NCI-H1694 treated with DMSO at 0.1 percent for 48 hours (cell line): ENCODE results near the gene SLC15A4.

Experiments used
- DNase-seq: peaks from one replicate; lab custom pipeline; 2025; lab: John Stamatoyannopoulos, UW

Gene SLC15A4

DNA sequence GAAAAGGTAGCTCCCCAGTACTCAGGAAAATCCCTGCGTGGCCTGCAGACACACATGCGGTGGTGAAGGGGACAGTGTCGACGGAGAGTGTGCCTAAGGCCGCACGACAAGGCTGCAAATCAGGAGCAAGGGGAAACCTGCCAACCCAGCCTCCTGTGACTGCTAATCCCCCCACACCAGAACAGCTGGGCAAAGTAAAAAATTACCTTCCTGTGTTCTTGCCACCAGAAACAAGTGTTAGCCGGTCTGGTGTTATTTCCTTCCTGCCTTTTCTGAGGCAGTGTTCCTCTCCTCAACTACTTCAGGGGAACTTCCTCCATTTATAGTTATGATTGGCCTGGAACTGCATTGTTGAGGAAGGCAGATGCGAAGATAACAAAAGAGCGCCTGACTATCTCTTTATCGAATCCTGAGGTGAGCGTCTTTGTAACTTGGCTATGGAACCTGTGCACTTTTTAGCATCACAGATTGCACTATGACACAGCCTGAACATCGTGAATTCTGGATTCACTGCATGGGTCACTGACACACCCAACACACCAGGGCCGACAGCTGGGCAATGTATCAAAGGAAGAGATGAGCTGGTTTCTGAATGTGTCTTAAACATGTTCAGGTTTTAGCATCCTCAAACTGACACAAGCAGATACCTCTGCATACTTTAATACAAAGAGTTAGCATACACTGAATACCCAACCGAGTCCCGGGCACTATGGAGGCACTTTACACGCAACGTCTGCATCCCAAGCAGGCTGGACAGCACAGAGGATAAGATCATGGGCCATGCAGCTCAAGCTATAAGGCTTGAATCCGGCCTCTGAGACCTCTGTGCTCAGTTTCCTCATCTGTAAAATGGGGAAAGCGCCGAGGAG is 28.9 kb downstream of the SLC15A4 start:
- no peak for DNase-seq

DNA sequence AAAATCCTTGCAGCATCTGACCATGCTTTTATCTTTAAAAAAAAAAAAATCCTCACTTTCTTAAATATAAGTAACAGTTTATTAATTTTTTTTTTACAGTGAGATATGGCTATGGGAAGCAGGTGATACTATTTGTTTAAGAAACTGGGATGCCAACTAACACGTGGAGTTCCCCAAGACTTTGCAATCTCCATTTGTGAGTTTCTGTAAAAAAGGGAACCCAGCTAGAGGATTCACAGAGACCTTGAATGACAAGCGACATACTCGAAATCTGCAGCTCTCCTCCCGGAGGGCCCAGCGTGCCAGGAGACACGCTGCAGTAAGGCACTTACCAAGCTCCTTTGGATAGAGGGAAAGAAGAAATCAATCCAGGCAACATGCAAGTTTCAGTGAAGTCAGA is 30.1 kb downstream of the SLC15A4 start:
- no peak for DNase-seq

DNA sequence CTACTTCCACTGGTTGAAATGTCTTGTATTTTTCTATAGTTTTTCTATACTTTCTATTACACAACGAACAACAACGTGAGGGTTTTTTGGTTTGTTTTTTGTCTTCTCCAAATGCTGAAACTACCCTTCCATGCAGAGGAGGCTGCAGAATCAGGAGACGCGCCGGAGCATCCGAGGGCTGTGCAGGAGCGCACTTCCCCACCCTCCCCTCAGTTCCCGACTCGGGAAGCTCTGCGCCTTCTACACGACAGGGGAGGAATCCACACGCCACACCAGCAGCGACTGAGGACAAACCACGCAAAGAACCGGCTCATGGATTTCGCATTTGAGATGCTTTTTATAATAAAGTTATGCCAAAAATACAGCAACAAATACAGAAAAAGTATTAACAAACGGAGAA is 30.9 kb downstream of the SLC15A4 start:
- DNase-seq, result no peak

DNA sequence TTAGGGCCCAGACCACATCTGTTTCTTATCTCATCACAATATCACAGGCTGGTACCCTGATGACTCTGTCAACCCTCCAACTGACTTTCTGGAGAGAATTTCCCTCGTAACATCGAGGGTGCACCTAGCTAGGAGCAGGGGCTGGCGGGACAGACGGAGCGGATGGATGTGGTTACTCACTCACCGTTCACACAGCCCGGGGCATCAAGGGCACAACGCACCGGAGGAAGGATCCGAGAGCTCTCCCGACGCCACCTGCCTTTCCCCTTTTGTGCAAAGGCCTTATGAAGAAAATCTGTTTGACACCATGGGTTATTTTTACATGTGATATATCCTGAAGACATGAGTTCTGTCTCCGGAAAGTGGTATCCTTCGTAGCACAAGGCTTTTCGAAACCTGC is 31.4 kb downstream of the SLC15A4 start:
- DNase-seq, result no peak

DNA sequence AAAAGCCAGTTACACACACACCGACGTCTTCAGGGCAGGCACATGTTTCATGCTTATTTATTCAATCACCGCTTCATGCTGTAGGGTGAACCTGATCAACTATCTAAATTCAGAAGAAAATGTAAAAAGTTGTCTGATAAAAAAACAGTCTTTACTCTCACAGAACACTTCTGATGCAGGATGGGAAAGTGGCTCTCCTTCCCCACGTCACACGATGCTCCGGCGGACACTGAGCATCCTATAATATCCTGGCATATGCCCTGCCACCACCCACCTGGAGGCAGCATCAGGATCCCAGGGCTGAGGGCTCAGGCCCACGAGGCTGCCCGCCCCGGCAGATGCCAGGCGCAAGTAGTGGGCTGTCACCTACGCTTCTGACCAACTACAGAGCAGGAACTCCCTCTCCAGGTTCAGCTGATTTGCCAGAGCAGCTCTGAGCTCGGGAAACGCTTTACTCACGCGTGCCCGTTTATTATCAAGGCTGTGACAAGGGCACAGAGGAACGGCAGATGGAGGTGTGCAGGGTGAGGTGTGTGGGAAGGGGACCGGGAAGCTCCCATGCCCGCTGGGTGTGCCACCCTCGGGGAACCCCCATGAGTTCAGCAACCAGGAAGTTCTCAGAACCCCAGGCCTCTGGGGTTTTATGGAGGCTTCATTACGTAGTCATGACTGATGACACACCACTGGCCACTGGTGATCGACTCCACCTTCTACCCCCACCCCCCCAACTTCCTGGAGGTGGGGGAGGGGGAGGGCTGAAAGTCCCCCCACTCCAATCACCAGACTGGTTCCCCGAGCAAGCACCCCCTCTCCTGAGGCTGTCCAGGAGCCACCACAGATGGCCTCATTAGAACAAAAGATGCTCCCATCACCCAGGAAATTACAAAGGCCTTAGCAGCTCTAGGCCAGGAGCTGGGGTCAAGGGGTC is 32.1 kb downstream of the SLC15A4 start:
- no peak for DNase-seq

DNA sequence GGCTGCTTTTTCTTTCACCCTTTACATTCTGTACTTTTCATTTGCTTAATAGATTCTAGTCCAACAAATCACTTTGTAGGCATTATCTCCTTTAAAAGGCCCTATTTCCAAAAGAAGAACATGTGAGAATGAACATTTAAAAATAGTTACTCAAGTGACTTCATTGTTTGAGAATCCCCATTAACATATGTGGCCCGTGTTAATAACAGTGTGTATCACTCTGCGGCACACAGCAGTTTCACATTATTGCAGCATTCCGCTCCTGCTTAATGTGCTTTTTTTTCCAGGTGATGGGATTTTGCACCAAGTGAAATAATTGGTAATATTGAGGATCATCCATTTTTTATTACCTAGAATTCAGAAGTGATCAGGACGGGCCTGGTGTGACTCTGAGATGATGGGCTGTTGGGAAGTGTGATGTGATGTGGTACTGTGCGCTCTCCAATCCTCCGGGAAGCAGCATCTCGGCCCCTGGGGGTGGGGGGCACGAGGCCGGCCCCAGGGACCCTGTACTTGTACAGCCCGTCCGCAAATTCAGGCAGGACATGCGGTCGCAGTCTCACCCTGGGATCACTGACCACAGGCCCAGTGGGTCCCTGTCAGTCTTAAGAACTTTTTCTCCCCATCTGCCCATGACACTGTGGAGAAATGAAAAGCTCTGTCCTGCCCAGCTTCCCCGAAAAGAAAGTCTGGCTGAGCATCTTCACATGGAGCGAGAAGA is 32.9 kb downstream of the SLC15A4 start:
- no peak for DNase-seq

DNA sequence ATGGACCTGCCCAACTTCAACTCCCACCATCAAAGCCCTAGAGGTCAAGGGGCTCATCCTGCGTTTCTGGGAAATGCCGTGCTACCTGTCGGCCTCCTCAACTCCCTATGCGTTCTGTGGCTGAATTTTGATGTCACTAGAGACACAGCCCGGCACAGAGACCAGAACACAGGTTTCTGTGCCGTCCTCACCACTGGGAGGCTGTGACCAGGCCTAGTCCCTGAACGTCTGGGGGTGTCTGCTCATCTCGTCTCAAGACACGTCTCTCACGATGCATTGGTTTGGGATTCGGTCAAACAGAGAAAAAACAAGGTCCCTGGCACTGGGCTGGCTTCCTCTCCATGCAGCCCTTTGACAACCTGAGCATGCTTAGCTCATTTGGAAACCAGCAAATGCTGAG is 33.5 kb downstream of the SLC15A4 start:
- DNase-seq, result no peak

DNA sequence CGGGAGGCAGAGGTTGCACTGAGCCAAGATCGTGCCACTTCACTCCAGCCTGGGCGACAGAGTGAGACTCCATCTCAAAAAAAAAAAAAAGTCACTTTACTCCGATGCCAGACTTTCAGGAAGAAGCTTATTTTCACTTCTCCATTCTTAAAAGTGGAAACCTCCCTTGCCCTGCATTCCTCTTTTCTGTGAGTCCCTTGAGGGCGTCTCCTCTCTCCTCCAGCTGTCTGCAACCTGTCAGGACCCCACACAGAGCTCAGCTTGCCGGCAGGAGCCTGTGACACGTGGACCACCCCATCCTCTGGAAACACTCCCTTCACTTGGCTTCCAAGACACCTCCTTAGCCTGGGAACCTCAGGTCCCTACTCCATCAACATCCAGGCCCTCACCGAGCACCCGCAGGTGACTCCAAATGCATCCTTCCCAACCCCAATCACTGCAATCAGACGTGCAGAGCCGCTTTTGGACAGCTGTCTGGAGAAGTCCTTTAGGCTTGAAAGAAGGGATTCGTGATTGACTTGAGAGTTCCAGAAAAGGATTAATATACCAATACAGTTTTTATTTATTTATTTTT is 34.3 kb downstream of the SLC15A4 start:
- no peak for DNase-seq

DNA sequence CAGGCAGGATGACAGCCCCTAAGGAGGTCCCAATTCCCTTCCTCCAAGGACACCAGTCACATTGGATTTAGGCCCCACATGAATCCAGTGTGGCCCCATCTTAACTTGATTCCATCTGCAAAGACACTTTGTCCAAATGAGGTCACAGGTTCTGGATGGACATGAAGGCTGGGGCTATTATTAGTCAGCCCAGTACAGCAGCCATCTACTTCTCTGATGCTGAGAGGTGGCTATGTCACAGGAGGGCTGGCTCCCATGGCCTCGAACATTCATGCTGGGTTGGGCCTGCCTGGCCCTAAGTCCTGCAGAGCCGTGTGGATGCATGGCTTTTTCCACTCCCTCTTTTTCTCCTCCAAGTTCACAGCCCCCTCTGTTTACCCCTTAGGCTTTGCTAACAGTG is 35.9 kb downstream of the SLC15A4 start:
- no peak for DNase-seq

DNA sequence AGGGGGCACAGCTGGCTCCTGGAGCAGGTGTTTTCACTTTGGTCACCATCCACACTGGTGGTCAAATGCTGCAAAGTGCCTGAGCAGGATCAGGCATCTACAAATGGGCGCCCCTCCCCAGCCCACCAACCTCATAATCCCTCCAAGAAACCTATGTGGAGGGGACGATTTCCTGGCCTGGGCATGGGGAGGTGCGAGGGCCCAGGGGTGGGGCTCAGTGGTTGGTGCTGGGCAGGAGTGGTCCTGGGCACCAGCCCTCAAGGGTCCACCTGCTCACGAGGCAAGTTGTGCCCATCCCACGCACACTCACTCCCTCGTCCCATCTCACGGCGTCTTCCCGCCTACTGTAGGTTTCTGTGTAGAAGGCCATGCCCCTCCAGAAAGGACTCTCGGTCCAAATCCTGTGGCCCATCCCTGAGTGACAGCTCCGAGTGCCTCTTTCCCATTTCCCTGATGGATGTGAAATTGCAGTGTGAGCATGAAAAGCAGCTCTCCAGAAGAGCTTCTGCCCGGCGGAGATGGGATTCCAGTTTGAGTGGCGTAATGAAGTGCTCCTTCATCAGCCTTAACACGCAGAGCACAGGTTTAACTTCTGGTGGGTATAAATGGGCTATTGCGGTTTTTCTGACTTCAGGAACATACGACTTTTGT is 36.9 kb downstream of the SLC15A4 start:
- DNase-seq, result no peak

DNA sequence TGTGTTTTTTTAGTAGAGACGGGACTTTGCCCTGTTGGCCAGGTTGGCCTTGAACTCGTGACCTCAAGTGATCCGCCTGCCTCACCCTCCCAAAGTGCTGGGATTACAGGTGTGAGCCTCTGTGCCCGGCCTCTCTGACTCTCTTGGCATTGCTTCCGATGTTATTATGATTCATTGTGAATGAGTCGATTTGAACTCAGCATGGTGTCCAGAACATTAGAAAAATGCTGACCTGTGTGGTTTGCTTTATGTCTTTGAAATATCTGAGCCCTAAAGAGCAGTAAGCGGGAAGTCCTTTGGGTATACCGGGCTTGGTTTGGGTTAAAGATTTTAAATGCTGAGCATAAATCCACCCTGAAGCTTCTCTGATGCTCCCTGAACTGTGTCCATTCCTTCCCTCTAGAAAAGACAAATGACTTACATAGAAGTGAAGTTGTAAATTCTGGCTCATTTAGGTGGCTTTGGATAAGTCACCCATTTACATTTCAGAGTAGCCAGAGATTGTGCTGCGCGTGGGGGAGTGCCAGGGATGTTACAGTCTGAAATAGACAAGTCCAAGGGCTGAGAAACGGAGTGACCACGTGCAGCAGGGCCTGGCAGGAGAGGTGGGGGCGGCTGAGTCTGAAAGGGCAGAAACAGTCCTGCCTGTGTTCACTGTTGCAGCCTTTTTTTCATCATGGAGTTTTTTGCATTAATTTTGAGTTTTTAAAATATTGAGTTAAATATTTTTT is 39.6 kb downstream of the SLC15A4 start:
- no peak for DNase-seq

DNA sequence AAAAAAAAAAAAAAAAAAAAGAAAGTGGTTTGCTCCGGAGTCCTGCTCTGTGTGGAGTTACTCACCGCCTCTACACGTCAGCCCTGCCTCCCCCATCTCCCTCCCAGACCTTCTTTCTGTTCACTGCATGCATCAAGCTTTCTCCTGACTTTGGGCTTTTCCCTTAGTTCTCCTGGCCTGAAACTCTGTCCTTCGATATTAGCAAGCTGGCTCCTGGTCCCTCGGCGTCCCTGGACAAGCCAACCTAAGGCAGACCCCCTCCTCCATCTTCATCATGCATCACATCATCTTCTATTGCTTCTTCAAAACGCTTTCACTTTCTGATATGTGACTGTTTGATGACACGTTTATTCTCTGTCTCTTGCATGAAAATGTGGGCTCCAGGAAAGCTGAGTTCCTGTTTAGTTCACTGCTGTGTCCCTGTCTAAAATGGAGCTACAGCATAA is 40.6 kb downstream of the SLC15A4 start:
- DNase-seq, result no peak

DNA sequence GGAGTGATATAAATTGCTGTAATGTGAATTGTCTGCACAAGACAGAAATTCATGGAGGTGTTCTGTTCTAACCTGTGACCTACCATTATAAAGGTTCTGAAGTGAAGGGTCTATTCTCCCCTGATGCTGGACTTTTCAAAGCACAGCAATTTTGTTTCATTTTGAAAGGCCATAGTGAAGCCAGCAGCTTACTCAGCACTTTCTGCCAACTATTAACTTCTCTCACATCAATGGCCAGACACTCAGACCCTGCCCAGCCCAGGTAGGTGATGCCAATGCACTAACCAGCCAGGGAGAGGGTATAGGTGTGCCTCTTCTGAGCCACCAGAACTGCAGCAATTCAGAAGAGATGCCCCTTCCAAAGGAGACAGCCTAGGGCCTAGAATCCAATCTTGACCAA is 43.9 kb downstream of the SLC15A4 start:
- no peak for DNase-seq

DNA sequence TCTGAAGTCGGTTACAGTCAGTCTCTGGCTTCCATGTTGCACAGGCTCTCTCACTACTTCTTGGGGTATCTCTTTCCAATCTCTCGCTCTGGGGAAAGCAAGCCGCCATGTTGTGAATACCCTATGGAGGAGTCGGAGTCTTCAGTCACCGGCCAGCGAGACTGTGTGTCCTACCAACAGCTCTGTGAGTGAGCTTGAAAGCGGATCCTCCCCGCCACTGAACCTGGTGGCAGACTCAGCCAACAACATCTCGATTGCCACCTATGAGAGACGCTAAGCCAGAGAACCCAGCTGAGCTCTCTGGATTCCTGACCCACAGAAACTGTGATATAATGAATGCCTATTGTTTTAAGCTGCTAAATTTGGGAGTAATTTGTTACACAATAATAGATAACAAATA is 51.5 kb downstream of the SLC15A4 start:
- DNase-seq, result no peak

DNA sequence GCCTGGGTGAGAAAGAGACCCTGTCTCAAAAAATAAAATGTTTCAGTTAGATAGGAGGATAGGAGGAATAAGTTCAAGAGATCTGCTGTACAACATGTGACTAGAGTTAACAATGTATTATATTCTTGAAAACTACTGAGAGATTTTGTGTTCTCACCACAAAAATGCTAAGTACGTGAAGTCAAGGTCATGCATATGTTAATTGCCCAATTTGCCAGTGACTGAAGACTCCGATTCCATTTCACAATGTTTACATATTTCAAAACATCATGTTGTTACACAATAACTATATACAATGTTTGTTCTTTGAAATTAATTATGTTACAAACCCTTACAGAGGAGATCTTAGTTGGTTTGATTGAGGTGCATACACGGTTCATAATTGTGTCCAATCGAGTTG is 52.1 kb downstream of the SLC15A4 start:
- no peak for DNase-seq

DNA sequence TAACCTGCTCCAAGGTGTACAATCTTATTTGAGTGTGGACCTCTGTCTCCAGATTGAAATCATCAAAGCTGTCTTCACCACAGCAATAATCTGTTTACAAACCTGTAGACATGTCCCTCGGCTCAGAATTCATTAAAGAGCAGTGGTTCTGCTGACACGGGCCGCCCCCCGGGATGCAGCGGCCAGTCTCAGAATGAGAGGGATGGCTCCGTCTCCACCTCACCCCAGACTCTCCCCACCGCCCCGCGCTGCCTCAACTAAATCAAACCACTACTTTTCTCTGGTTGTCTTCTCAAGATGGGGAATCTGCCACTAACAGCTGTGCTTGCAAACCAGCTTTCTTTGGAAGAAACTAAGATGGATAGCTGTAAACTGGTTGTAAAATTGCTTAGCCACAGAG is 56.2 kb downstream of the SLC15A4 start:
- DNase-seq, result no peak

DNA sequence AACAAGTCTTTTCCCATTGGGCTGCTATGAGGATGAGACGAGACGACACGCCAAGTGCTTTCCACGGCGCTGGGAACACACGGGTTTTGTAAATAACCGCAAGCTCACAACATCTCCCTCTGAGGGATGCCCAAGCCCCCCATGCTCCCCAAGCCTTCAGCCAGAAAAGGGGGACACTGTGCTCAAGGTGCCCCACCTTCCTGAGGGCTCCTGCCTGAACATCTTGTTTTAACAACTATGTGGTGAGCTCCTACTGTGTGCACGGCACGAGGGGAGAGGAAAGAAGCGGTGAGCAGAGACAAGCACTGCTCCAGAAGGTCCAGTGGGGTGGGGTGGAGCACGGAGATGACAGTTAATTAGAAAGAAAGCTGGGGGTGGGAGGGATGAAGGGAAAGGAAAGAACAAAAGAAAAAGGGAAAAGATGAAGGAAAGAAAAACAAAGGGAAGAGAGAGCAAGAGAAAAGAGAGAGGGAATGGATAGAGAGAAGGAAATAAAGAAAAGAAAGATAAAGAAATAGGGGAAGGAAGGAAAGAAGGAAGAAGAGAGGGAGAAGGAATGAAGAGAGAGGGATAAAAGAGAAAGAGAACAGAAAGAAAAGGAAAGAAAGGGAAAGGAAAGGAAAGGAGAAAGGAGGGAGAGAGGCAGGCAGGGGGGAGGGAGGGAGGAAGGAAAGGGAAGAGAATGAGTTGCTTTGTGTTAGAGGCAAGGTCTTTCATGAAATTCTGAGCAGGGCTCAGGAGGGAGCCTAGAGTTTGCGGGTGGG is 56.8 kb downstream of the SLC15A4 start:
- no peak for DNase-seq

DNA sequence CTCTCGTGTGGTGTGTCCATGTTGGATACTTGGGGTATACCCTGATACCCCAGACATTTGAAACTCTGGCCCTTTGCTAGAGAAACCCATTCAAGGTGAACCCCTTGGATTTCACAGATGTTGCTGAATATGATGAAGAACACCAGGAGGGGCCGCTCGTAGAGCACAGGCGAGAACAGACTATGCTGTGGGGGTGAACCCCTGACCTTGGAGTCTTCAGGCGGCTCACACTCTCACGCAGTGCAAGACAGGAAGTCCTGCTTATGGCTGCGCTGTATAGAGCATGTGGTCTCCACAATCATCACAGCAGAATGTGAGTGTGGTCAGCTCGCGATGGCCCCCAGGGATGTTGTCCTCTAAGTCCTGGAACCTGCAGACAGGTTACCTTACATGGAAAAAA is 60.4 kb downstream of the SLC15A4 start:
- DNase-seq, result no peak

DNA sequence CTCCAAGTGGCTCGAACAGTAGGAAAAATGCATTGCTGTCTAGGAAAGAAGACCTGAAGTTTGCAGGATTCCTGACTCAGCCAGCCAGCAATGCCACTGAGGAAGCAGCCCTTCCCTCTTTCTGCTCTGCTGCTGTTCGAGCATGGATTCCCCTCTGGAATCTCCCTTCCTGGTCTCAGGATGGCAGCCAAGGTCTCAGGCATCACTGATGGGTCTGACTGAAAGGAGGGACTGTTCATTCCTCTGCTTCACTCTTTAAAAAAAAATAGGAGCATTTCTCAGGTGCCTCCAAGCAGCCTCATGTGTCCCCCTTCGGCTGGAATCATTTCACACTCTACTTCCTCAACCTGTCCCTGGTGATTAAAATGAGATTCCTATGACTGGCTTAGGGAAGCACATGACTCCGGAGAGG is 62.4 kb downstream of the SLC15A4 start:
- DNase-seq, result no peak

DNA sequence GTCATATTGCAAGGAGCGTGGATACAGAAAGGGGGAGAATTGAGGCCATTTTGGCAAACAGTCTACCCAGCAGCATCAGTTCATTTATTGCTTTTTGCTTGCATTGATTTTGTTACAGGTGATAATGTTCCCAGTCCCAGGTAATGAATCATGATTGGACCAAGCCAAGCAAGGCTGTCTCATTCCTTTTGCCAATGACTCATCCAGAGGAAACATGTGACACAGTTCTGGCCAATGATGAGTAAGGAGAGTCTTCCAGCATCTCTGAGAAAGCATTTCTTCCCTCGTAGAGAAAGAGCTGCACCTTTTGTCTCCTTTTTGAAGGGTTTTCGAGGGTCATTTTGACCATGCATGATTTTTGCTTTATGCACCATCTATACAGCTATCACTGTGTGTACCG is 68.2 kb downstream of the SLC15A4 start:
- no peak for DNase-seq
